Measurements from ENCODE around the gene PHLDA2.
"Not testable (repeated sequence)": the region's sequence is repeated elsewhere in the genome, so short reads cannot be mapped to it uniquely, and the experiment has no call there.

The PHLDA2 gene

GRCh38 chr11:2942447-2942846 is 13.2 kb upstream of the PHLDA2 start:
- in situ Hi-C loops (cut with MboI; ENCODE audit: low pct_unique_long_range_greater_than_20kb, low sequenced_read_pairs, unreplicated experiment): no loop called here
- TF ChIP-seq, protein P1, sequence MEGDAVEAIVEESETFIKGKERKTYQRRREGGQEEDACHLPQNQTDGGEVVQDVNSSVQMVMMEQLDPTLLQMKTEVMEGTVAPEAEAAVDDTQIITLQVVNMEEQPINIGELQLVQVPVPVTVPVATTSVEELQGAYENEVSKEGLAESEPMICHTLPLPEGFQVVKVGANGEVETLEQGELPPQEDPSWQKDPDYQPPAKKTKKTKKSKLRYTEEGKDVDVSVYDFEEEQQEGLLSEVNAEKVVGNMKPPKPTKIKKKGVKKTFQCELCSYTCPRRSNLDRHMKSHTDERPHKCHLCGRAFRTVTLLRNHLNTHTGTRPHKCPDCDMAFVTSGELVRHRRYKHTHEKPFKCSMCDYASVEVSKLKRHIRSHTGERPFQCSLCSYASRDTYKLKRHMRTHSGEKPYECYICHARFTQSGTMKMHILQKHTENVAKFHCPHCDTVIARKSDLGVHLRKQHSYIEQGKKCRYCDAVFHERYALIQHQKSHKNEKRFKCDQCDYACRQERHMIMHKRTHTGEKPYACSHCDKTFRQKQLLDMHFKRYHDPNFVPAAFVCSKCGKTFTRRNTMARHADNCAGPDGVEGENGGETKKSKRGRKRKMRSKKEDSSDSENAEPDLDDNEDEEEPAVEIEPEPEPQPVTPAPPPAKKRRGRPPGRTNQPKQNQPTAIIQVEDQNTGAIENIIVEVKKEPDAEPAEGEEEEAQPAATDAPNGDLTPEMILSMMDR (IDR thresholded peaks at IDR 0.05; ENCODE audit: extremely low read depth, insufficient read depth, missing control alignments): no peak
- DNase-seq (ENCODE audit: low spot score): no peak

- in situ Hi-C loops (cut with MboI; ENCODE audit: low pct_unique_long_range_greater_than_20kb, low sequenced_read_pairs, unreplicated experiment): no loop called here
- no peak for DNase-seq (ENCODE audit: low spot score)
- TF ChIP-seq, protein P1 (IDR thresholded peaks at IDR 0.05; ENCODE audit: extremely low read depth, insufficient read depth, missing control alignments): no peak
Observed at GRCh38 chr11:2940921-2941821, 12.0 kb upstream of the PHLDA2 start.

- no peak for DNase-seq (ENCODE audit: low spot score)
- in situ Hi-C loops (cut with MboI; ENCODE audit: low pct_unique_long_range_greater_than_20kb, low sequenced_read_pairs, unreplicated experiment): no loop called here
- TF ChIP-seq, protein P1 (IDR thresholded peaks at IDR 0.05; ENCODE audit: extremely low read depth, insufficient read depth, missing control alignments): no peak
Observed at GRCh38 chr11:2940147-2940920, 11.1 kb upstream of the PHLDA2 start.

DNA sequence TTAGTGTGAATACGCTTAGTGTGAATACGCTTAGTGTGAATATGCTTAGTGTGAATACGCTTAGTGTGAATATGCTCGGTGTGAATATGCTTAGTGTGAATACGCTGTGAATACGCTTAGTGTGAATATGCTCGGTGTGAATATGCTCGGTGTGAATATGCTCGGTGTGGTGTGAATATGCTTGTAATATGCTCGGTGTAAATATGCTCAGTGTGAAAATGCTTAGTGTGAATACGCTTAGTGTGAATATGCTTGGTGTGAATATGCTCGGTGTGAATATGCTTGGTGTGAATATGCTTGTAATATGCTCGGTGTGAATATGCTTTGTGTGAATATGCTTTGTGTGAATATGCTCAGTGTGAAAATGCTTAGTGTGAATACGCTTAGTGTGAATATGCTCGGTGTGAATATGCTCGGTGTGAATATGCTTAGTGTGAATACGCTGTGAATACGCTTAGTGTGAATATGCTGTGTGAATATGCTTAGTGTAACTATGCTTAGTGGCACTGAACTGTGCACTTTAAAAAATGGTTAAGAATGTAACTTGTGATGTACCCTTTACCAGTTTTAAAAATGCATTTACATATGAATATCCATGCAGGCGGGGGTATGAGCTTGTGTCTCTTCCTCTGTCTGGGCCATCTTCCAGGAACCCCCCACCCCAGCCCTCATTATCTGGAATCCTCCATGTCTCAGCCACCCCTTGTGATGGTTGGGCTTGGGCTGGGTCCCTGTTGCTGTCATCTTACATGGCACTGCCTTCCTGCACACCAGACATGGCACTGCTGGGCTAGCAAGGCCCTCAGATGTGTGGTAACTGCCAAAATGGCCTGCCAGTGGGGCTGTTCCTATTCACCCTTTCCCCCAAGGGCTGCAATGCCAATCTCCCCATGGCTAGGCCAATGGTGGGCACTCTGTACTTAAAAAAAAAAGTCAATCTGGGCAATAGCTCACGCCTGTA is 9.5 kb upstream of the PHLDA2 start:
- in situ Hi-C loops (cut with MboI; ENCODE audit: low pct_unique_long_range_greater_than_20kb, low sequenced_read_pairs, unreplicated experiment): not testable (repeated sequence)

DNA sequence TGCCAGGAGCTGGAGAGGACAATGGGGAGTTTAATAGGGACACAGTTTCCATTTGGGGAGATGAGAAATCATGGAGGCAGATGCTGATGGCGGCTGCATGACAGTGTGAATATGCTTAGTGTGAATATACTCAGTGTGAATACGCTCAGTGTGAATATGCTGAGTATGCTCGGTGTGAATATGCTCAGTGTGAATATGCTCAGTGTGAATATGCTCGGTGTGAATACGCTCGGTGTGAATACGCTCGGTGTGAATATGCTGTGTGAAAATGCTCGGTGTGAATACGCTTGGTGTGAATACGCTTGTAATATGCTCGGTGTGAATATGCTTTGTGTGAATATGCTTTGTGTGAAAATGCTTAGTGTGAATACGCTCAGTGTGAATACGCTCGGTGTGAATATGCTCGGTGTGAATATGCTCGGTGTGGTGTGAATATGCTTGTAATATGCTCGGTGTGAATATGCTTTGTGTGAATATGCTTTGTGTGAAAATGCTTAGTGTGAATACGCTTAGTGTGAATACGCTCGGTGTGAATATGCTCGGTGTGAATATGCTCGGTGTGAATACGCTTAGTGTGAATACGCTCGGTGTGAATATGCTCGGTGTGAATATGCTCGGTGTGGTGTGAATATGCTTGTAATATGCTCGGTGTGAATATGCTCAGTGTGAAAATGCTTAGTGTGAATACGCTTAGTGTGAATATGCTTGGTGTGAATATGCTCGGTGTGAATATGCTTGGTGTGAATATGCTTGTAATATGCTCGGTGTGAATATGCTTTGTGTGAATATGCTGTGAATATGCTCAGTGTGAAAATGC is 8.6 kb upstream of the PHLDA2 start:
- in situ Hi-C loops (cut with MboI; ENCODE audit: low pct_unique_long_range_greater_than_20kb, low sequenced_read_pairs, unreplicated experiment); DNase-seq (ENCODE audit: low spot score): not testable (repeated sequence)

More for the DNA sequence above, 9.5 kb upstream of the PHLDA2 start:
- not testable (repeated sequence) for DNase-seq (ENCODE audit: low spot score)

DNA sequence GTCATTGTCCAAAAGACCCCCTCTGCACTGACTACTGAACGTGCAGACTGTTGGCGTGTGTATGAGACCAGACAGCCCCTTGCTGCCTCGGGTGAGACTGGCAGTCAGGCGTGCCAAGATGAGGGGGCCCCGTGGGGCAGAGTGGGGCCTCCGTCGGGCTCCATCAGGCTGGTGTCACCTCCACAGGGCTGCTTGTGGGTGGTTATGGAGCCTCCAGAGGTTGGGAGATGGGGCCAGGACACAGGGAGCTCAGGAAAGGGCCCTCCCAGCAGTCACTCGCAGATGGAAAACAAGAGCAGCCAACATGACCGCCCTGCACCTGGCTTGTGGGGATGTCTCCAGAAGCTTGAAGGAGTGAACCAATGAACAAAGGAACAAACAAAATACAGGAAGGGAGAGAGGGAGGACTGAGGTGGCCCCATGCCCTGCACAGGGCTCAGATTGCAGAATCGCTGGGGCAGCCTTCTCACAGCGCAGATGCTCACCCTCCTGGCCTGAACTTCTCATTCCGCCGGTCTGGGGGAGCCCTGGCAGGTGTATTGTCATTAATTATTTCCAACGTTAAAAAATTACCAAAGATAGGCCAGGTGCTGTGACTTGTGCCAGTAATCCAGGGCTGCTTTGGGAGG is 5.5 kb upstream of the PHLDA2 start:
- in situ Hi-C loops (cut with MboI; ENCODE audit: low pct_unique_long_range_greater_than_20kb, low sequenced_read_pairs, unreplicated experiment): no loop called here
- TF ChIP-seq, protein P1 (IDR thresholded peaks at IDR 0.05; ENCODE audit: extremely low read depth, insufficient read depth, missing control alignments): no peak
- no peak for DNase-seq (ENCODE audit: low spot score)
